Neural progenitor cell (in vitro differentiated cells): Measurements from ENCODE around the gene SLC25A44.

Experiments used
- EZH2 ChIP-seq: fragments of 200-600 bp; sonication (generic); IDR thresholded peaks from 2 replicates; pipeline ENCODE4 v1.6.1; 2017; ENCODE audit warnings: antibody characterized with exemption, mild to moderate bottlenecking, moderate library complexity
- EZH2phosphoT487 ChIP-seq: fragments of 200-600 bp; sonication (generic); IDR thresholded peaks from 2 replicates; pipeline ENCODE4 v1.6.1; 2017; ENCODE audit warnings: antibody characterized with exemption
- TF ChIP-seq, protein P1 (sequence below): fragments of 200-600 bp; sonication (generic); IDR thresholded peaks from 2 replicates; pipeline ENCODE4 v1.5.1; 2017; ENCODE audit warnings: antibody characterized with exemption, mild to moderate bottlenecking

- TF ChIP-seq, protein P1, sequence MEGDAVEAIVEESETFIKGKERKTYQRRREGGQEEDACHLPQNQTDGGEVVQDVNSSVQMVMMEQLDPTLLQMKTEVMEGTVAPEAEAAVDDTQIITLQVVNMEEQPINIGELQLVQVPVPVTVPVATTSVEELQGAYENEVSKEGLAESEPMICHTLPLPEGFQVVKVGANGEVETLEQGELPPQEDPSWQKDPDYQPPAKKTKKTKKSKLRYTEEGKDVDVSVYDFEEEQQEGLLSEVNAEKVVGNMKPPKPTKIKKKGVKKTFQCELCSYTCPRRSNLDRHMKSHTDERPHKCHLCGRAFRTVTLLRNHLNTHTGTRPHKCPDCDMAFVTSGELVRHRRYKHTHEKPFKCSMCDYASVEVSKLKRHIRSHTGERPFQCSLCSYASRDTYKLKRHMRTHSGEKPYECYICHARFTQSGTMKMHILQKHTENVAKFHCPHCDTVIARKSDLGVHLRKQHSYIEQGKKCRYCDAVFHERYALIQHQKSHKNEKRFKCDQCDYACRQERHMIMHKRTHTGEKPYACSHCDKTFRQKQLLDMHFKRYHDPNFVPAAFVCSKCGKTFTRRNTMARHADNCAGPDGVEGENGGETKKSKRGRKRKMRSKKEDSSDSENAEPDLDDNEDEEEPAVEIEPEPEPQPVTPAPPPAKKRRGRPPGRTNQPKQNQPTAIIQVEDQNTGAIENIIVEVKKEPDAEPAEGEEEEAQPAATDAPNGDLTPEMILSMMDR, result no peak
- TF ChIP-seq EZH2phosphoT487 (no peak), EZH2 (no peak)
These were observed 30.2 kb upstream of the SLC25A44 start for GRCh38 chr1:156163712-156164111.
